HG03039 (cell line): ENCODE data around the gene PHYKPL.
"Not testable (repeated sequence)": the region's sequence is repeated elsewhere in the genome, so short reads cannot be mapped to it uniquely, and the experiment has no call there.

Source experiments
- ATAC-seq: cut with Tn5 transposase; IDR thresholded peaks from one replicate; pipeline ENCODE4 v1.9.1; 2021; ENCODE audit warnings: mild to moderate bottlenecking, moderate library complexity; ENCODE audit not compliant: unreplicated experiment

PHYKPL gene

GRCh38 chr5:178208540-178209227 is 23.9 kb downstream of the PHYKPL start:
- no peak for ATAC-seq

DNA sequence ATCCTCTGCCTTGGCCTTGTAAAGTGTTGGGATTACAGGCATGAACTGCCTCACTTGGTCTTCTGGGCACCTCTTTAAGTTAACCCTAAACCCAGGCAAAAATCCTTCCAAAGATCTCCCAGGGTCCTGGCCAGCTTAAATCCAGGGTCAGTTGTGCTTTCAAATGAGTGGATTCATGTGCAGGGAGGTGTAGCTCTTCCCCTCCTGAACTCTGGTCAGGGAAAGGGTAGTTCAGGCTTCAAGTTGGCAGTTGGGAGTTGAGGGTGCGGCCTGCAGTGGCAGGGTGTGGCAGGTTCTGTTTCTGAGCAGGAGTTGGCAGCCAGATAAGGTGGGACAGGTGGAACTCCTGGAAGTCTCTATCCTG is 24.7 kb downstream of the PHYKPL start:
- no peak for ATAC-seq

- no peak for ATAC-seq
Measured at GRCh38 chr5:178207183-178207916, 25.3 kb downstream of the PHYKPL start.

DNA sequence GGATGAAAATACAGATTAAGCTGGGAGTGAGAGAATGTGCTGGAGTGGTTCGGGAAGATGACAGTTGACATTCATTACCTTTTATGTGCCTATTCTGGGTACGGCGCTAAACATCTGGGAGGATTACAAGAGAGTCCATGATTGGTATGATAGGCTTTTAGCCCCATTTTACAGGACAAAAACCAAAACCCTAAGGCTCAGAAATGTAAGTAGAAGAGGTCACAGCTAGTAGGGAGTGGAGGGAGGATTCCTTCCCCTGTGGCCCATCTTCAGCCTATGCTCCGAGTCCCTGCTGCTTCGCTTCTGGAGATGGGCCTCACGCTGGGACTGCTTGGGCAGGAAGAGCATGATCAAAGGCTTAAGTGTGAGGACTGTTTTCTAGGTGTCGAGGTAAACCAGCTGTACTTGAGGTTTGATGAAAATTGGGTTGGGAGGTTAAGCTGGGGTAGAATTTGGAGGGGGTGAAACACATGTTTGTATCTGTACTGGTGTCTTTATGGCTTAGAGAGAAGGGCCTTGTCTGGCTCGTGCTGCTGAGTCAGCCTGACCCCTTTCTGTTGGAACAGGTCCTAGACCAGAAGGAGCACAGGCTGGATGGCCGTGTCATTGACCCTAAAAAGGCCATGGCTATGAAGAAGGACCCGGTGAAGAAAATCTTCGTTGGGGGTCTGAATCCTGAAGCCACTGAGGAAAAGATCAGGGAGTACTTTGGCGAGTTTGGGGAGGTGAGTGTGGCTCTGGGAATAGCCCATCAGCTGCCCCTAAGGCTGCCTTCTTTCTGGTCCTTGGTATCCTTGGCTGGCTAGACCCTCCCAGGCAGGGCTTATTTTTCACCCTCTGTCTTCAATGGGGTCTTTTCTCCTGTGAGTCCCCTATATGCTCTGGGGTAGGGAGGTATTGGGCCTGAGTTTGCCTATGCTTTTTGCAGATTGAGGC is 26.2 kb downstream of the PHYKPL start:
- ATAC-seq = no peak

- ATAC-seq = no peak
Measured at GRCh38 chr5:178205749-178206047, 26.9 kb downstream of the PHYKPL start.

- peak; percentile 38 for ATAC-seq
Measured at GRCh38 chr5:178204935-178205748, 27.5 kb downstream of the PHYKPL start.

DNA sequence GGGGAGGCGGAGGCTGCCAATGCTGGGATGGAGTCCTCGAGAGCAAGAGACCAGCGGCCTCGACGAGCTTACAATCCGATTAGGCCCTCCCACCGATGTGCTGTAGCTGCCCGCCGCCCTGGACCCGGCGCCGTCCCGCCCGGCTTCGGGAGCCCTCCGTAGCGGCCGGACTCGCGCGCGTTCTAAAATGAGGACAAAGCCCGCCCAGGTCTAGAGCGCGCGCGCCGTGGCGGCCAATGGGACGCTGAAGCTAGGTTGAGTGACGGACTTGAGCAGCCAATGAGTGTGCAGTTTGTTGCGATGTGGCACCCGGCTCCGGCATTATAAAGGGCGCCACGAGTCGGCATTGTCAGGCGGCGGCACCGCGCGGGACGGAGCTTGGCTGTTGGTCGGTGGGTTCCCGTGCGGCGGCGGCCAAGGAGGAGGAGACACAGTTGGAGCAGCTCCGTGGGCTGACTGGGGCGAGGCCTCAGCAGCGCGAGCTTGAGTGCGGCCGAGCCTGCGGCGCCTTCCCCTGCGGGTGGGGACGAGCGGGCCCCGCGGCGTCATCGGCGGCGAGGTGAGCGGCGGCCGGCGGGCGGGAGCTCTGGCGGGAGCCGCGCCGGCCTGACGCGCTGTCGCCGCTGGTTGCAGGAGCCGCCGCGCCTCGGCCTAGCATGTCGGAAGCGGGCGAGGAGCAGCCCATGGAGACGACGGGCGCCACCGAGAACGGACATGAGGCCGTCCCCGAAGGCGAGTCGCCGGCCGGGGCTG is 28.2 kb downstream of the PHYKPL start, which contains the start of gene HNRNPAB:
HNRNPAB (plus strand) TSS at position 352 of the 753 bp plus-strand sequence; CDS start at position 657, 305 bp downstream.
- peak; percentile 82 for ATAC-seq

- no peak for ATAC-seq
Measured at GRCh38 chr5:178203670-178204181, 28.9 kb downstream of the PHYKPL start.

GRCh38 chr5:178202541-178202940 is 30.1 kb downstream of the PHYKPL start:
- no peak for ATAC-seq

DNA sequence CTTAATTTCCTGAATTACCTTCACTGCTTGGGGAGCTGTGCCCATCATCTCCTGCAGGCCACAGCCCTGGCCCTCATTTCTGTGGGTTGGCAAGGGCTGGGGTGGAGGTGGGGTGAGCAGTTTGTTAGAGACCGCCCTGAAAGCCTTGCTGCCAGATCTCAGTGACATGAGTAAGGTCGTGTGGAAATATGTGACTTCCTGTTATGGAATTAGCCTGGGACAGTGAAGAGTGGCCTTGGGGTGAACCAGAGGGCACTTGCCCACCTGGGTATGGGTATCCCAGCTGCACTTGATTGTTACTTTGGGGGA is 30.7 kb downstream of the PHYKPL start:
- ATAC-seq = no peak

GRCh38 chr5:178201221-178201926 is 31.2 kb downstream of the PHYKPL start:
- ATAC-seq = no peak

DNA sequence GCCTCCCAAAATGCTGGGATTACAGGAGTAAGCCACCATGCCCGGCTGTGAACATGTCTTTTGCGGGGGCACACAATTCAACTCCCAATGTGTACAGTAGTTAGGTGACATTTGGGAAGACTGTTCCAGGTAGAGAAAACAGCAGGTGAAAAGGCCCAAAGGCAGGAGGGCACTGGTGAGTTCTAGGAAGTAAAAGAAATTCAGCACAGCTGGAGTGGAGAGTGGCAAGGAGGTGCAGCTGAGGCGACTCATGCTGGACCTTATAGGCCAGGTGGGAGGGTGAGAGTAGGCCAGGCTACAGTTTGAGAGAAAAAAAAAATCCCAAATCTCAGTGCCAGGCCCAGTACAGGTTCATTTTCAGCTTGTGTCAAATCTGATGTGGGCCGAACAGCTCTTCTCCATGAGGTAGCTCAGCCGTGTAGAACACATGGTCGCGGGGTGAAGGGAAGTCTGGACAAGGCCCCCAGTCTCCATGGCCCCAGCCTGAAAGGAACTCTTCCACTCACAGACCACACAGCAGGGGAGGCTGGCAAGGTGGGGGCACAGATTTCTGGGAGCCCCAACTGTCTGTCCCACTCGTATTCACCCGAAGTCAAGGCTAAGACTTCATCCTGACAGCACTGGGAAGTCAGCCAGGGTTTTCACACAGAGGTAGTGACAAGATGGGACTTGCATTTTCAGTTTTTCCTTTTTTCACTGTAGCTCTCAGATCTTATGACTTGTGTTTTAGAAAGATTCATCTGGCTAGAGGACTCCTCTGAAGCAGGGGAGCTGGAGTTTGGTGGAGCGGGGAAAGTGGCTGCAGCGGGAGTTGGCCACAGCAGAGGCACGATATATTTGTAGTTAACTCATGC is 32.8 kb downstream of the PHYKPL start:
- no peak for ATAC-seq

- ATAC-seq = no peak
Measured at GRCh38 chr5:178198706-178199105, 33.9 kb downstream of the PHYKPL start.

- ATAC-seq = not testable (repeated sequence)
Measured at GRCh38 chr5:178198151-178198550, 34.5 kb downstream of the PHYKPL start.

DNA sequence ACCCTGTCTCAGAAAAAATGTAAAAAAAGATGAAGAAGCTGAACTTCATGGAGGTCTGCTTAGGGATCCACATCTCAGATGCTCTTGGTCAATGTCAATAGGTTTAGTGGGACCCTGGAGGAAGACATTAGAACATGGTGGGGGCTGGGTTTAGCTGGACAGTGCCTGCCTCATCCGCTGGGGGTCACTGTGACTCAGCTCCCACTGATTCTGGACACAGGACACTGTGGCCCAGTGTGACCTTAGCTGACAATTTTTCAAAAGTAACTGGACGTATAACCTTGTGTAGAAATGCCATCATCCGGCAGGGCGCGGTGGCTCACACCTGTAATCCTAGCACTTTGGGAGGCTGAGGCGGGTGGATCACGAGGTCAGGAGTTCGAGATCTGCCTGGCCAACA is 35.6 kb downstream of the PHYKPL start:
- ATAC-seq = no peak

GRCh38 chr5:178196281-178196812 is 36.3 kb downstream of the PHYKPL start:
- ATAC-seq = no peak

GRCh38 chr5:178194026-178194425 is 38.6 kb downstream of the PHYKPL start:
- no peak for ATAC-seq

DNA sequence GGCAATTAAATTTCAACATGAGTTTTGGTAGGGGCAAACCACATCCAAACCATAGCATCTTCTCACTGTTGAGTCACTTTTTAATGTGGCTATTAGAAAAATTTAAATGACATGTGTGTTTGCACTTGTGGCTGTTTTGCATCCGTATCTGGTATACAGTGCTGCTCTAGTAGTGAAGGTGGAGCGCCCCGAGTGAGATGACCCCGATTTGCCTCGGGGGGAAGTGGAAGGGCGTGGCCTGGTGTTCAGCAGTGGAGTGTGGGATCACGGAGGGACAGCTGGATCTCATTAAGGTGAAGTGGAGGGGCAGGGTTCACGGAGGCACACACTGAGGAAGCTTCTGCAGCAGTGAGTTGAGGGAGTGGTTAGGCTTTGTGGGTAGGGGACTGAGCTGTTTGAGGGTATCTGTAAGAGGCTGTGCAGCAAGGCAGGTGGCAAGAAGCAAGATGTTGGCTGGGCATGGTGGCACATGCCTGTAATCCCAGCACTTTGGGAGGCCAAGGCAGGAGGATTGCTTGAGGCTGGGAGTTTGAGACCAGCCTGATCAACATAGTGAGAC is 39.3 kb downstream of the PHYKPL start:
- ATAC-seq = no peak
